ENCODE results near the gene TIPARP. TPM values are rescaled to one million over a fixed set of nuclear protein-coding genes. Genes with fewer than 3 reads are reported as not detected.

Gene TIPARP
- total and polyA plus RNA-seq, 2 of the 13 experiments (the other 11 are each of a cell fraction or from before 2014, with no cell fraction given): 7.3 to 19.7 TPM

DNA sequence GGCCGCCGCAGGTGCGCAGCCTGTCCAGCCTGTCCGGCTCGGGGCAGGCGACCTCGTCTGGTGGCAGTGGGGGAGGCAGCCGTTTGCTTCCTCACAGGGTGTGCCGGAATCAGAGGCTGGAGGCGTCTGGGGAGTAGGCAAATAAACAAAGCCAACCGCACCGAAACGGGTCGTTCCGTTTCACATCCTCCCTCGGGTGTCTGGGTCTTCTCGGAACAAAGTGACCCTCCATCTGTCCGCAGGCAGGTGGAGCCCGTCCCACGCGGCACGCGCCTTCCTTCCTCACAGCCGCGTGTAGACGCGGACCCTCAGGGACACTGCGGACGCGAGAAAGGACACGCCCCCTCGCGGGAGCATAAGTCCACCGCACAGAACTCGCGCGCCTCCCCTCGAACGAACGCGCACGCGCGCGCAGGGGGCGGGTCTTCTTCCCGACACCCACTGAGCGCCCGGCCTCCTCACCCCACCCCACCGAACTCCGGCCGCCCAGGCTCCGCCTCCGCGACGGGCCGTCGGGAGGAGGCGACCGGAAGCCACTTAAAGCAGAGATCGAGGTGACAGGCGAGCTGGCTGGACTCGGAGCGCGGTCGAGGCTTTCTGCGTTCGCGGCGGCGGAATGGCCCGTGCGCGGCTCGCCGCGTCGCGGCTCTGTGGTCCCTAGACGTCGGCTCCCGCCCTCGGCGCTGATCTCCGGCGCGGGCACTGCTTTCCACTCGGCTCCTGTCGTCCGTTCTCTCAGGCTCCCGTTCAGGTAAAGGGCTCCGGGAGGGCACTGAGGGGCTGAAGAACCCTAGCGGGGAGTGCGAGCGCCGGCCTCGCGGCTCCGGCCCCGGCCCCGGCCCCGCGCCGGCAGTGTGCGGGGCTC is at the start of gene TIPARP (continued):
- TF ChIP-seq, protein P1, sequence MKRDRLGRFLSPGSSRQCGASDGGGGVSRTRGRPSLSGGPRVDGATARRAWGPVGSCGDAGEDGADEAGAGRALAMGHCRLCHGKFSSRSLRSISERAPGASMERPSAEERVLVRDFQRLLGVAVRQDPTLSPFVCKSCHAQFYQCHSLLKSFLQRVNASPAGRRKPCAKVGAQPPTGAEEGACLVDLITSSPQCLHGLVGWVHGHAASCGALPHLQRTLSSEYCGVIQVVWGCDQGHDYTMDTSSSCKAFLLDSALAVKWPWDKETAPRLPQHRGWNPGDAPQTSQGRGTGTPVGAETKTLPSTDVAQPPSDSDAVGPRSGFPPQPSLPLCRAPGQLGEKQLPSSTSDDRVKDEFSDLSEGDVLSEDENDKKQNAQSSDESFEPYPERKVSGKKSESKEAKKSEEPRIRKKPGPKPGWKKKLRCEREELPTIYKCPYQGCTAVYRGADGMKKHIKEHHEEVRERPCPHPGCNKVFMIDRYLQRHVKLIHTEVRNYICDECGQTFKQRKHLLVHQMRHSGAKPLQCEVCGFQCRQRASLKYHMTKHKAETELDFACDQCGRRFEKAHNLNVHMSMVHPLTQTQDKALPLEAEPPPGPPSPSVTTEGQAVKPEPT (CRISPR knock-in tag; IDR thresholded peaks at IDR 0.05; ENCODE audit: low read depth): no peak; the same call in 1 of the 2 replicates
- TF ChIP-seq KMT2A (CRISPR knock-in tag; IDR thresholded peaks at IDR 0.05) (peak; percentile 90), ZEB1 (IDR thresholded peaks at IDR 0.05; ENCODE audit: insufficient replicate concordance, low read depth) (peak; percentile 60), ZNF430 (CRISPR knock-in tag; IDR thresholded peaks at IDR 0.05) (peak; percentile 76), ZFP1 (CRISPR knock-in tag; IDR thresholded peaks at IDR 0.05) (peak; percentile 40; the same call in 1 of the 2 replicates), TCF12 (IDR thresholded peaks at IDR 0.05) (no peak), TCF12 (CRISPR knock-in tag; IDR thresholded peaks at IDR 0.05) (0 out of 2 replicates have a peak, but pooled peaks have one; percentile 23), TEAD2 (CRISPR knock-in tag; IDR thresholded peaks at IDR 0.05) (no peak), ZSCAN21 (CRISPR knock-in tag; IDR thresholded peaks at IDR 0.05; ENCODE audit: borderline replicate concordance) (peak; percentile 31; the same call in 1 of the 2 replicates), ZNF260 (CRISPR knock-in tag; IDR thresholded peaks at IDR 0.05; ENCODE audit: borderline replicate concordance, low read depth) (0 out of 2 replicates have a peak, but pooled peaks have one; percentile 48), ZNF382 (CRISPR knock-in tag; IDR thresholded peaks at IDR 0.05; ENCODE audit: borderline replicate concordance) (no peak), ZBTB1 (CRISPR knock-in tag; IDR thresholded peaks at IDR 0.05; ENCODE audit: borderline replicate concordance) (no peak), MTF2 (CRISPR knock-in tag; IDR thresholded peaks at IDR 0.05; ENCODE audit: borderline replicate concordance) (no peak), ZNF773 (CRISPR knock-in tag; IDR thresholded peaks at IDR 0.05; ENCODE audit: borderline replicate concordance) (no peak), STAG1 (CRISPR knock-in tag; IDR thresholded peaks at IDR 0.05) (peak; percentile 67), ELF4 (CRISPR knock-in tag; IDR thresholded peaks at IDR 0.05; ENCODE audit: borderline replicate concordance) (peak; percentile 89; the same call in 1 of the 2 replicates), ZNF256 (CRISPR knock-in tag; conservative IDR thresholded peaks at IDR 0.05) (no peak), ZNF720 (CRISPR knock-in tag; IDR thresholded peaks at IDR 0.05) (no peak), FIP1L1 (IDR thresholded peaks at IDR 0.05; ENCODE audit: borderline replicate concordance, insufficient read depth, low read depth, low read length) (no peak), NBN (conservative IDR thresholded peaks at IDR 0.05) (no peak), ATM (IDR thresholded peaks at IDR 0.05; ENCODE audit: borderline replicate concordance) (no peak)
- TF ChIP-seq, protein P2, sequence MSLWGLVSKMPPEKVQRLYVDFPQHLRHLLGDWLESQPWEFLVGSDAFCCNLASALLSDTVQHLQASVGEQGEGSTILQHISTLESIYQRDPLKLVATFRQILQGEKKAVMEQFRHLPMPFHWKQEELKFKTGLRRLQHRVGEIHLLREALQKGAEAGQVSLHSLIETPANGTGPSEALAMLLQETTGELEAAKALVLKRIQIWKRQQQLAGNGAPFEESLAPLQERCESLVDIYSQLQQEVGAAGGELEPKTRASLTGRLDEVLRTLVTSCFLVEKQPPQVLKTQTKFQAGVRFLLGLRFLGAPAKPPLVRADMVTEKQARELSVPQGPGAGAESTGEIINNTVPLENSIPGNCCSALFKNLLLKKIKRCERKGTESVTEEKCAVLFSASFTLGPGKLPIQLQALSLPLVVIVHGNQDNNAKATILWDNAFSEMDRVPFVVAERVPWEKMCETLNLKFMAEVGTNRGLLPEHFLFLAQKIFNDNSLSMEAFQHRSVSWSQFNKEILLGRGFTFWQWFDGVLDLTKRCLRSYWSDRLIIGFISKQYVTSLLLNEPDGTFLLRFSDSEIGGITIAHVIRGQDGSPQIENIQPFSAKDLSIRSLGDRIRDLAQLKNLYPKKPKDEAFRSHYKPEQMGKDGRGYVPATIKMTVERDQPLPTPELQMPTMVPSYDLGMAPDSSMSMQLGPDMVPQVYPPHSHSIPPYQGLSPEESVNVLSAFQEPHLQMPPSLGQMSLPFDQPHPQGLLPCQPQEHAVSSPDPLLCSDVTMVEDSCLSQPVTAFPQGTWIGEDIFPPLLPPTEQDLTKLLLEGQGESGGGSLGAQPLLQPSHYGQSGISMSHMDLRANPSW (CRISPR knock-in tag; IDR thresholded peaks at IDR 0.05; ENCODE audit: borderline replicate concordance): peak; percentile 21; the same call in 1 of the 2 replicates
- TF ChIP-seq, protein P3, sequence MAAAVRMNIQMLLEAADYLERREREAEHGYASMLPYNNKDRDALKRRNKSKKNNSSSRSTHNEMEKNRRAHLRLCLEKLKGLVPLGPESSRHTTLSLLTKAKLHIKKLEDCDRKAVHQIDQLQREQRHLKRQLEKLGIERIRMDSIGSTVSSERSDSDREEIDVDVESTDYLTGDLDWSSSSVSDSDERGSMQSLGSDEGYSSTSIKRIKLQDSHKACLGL (CRISPR knock-in tag; IDR thresholded peaks at IDR 0.05): peak; percentile 87; the same call in 1 of the 2 replicates
- TF ChIP-seq, protein P4, sequence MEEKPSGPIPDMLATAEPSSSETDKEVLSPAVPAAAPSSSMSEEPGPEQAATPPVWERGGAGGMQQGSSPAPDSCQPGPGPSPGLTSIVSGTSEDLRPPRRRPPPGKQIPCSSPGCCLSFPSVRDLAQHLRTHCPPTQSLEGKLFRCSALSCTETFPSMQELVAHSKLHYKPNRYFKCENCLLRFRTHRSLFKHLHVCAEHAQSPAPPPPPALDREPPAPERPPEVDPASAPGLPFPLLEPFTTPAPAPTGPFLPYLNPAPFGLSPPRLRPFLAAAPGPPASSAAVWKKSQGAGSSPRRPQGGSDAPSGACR (CRISPR knock-in tag; IDR thresholded peaks at IDR 0.05): peak; percentile 16; the same call in 1 of the 2 replicates
